Smooth muscle cell (in vitro differentiated cells): Measurements from ENCODE around the gene MRPL52. TPM values are rescaled to one million over a fixed set of nuclear protein-coding genes. Genes with fewer than 3 reads are reported as not detected.

Source experiments
- DNase-seq: peaks from one replicate; lab custom pipeline; 2025; ENCODE audit not compliant: unreplicated experiment; lab: John Stamatoyannopoulos, UW
- H2AFZ ChIP-seq: fragments of 200-600 bp; sonication (generic); 2 replicates; pipeline ENCODE4 v1.6.0; 2016; ENCODE audit warnings: antibody characterized with exemption, low read depth, mild to moderate bottlenecking
- H3F3A ChIP-seq: fragments of 200-600 bp; sonication (generic); 2 replicates; pipeline ENCODE4 v1.6.0; 2017; ENCODE audit warnings: antibody characterized with exemption, low read depth
- H3K27ac ChIP-seq: fragments of 200-600 bp; sonication (generic); 2 replicates; pipeline ENCODE4 v1.5.1; 2016; ENCODE audit warnings: low read depth, mild to moderate bottlenecking
- H3K27me3 ChIP-seq: fragments of 200-600 bp; sonication (generic); 2 replicates; pipeline ENCODE4 v1.6.1; 2016; ENCODE audit warnings: low read depth, mild to moderate bottlenecking
- H3K36me3 ChIP-seq: fragments of 200-600 bp; sonication (generic); 2 replicates; pipeline ENCODE4 v1.5.1; 2016; ENCODE audit warnings: low read depth
- H3K4me1 ChIP-seq: fragments of 200-600 bp; sonication (generic); 2 replicates; pipeline ENCODE4 v1.5.1; 2016; ENCODE audit warnings: low read depth
- H3K4me2 ChIP-seq: fragments of 200-600 bp; sonication (generic); 2 replicates; pipeline ENCODE4 v1.6.0; 2016; ENCODE audit warnings: mild to moderate bottlenecking
- H3K4me3 ChIP-seq: fragments of 200-600 bp; sonication (generic); 2 replicates; pipeline ENCODE4 v1.5.1; 2016; ENCODE audit warnings: mild to moderate bottlenecking
- H3K79me2 ChIP-seq: fragments of 200-600 bp; sonication (generic); 2 replicates; pipeline ENCODE4 v1.6.0; 2016; ENCODE audit warnings: low read depth, mild to moderate bottlenecking
- H3K9ac ChIP-seq: fragments of 200-600 bp; sonication (generic); 2 replicates; pipeline ENCODE4 v1.6.0; 2016; ENCODE audit warnings: low read depth
- H3K9me3 ChIP-seq: fragments of 200-600 bp; sonication (generic); replicated peaks from 2 replicates; pipeline ENCODE4 v1.5.1; 2016; ENCODE audit warnings: low read depth
- H4K20me1 ChIP-seq: fragments of 200-600 bp; sonication (generic); 2 replicates; pipeline ENCODE4 v1.6.0; 2016; ENCODE audit warnings: low read depth
- WGBS: methylation state at CpG from one replicate; pipeline ENCODE4 v1.1.7; 2016; ENCODE audit warnings: low lambda C conversion rate; 5-methylcytosine and 5-hydroxymethylcytosine counted together
- polyA plus RNA-seq: library from polyadenylated mRNA; unstranded; fragments of >200 nt; fragmentation: Nextera tagmentation; extraction: Ambion mirVana; gene quantifications from 2 replicates; pipeline ENCODE4 v1.2.1, GENCODE V29; 2016
- total RNA-seq: library from RNA; depleted of rRNA; stranded (reverse); fragments of >200 nt; gene quantifications from 2 replicates; pipeline ENCODE4 v1.2.3, GENCODE V29; 2014
- TF ChIP-seq, protein P1 (sequence below): fragments of 200-600 bp; sonication (generic); IDR thresholded peaks from 2 replicates; pipeline ENCODE4 v1.5.1; 2017; ENCODE audit warnings: borderline replicate concordance, mild to moderate bottlenecking, antibody characterized with exemption; ENCODE audit not compliant: insufficient read depth, poor library complexity, severe bottlenecking

The MRPL52 gene
- total and polyA plus RNA-seq, 2 experiments from 2014 or later: 220 to 274 TPM

DNA sequence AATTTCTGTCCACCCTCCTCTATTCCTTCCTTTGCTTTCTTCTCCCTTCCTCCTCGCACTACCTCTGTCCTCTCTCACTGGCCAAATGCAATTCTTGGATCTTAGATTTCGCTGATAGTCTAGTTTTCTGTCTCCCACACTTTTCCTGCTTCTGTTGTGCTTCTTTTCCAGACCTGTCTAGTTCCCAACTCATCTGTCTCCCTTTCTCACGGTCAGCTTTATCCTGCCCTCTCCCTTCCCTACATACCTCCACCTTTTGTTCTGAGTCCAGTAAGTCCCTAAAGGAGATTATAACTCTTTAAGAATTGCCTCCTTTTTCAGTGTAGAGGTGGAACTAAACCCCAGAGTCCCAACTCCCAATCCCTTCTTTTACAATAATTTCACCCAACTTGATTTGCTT is 5.8 kb downstream of the MRPL52 start:
- no peaks in the 10 kb centered on the region for H3K9me3 ChIP-seq
- no peaks in the 10 kb centered on the region for H3K36me3 ChIP-seq
- no peak overlapping the region for H3K4me3 ChIP-seq
- H3K9ac ChIP-seq: no peak overlapping the region
- H3K79me2 ChIP-seq: peaks cover 45% of the 10 kb centered on the region
- no peak overlapping the region for H2AFZ ChIP-seq
- WGBS: 84% methylated on average over 3 of the region's 3 CpGs
- peak overlapping the region; percentile 87 for H3K27ac ChIP-seq
- H3K27me3 ChIP-seq: no peaks in the 10 kb centered on the region
- H3K4me1 ChIP-seq: peaks cover 7% of the 10 kb centered on the region
- H4K20me1 ChIP-seq: peaks cover 23% of the 10 kb centered on the region
- TF ChIP-seq, protein P1, sequence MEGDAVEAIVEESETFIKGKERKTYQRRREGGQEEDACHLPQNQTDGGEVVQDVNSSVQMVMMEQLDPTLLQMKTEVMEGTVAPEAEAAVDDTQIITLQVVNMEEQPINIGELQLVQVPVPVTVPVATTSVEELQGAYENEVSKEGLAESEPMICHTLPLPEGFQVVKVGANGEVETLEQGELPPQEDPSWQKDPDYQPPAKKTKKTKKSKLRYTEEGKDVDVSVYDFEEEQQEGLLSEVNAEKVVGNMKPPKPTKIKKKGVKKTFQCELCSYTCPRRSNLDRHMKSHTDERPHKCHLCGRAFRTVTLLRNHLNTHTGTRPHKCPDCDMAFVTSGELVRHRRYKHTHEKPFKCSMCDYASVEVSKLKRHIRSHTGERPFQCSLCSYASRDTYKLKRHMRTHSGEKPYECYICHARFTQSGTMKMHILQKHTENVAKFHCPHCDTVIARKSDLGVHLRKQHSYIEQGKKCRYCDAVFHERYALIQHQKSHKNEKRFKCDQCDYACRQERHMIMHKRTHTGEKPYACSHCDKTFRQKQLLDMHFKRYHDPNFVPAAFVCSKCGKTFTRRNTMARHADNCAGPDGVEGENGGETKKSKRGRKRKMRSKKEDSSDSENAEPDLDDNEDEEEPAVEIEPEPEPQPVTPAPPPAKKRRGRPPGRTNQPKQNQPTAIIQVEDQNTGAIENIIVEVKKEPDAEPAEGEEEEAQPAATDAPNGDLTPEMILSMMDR: no peak
- DNase-seq: no peak
- H3F3A ChIP-seq: peaks cover 31% of the 10 kb centered on the region
- peak overlapping the region; percentile 95 for H3K4me2 ChIP-seq

DNA sequence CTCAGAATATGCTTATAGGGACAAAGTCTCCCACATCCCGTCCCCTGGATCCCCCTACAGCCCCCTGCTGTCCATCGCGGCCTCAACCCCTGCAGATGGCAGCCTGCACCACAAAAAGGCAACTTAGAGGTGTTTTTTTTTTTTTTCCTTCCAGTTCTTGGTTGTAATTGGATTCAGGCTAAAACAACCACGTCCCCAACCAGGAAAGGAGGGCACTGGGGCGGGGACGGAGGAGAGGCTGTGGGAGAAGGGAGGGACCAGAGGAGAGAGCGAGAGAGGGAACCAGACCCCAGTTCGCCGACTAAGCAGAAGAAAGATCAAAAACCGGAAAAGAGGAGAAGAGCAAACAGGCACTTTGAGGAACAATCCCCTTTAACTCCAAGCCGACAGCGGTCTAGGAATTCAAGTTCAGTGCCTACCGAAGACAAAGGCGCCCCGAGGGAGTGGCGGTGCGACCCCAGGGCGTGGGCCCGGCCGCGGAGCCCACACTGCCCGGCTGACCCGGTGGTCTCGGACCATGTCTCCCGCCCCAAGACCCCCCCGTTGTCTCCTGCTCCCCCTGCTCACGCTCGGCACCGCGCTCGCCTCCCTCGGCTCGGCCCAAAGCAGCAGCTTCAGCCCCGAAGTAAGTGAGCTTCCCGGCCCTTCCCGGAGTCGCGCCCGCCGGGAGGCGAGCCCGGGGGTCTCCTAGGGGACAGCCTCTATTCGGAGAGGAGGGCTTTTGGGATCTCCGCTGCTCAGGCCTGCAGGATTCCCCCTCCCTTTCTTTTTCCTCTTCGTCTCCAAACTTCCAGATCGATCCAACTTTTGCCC is 6.8 kb downstream of the MRPL52 start, which contains the start of gene MMP14:
MMP14 (plus strand) TSS at position 285 of the 813 bp plus-strand sequence; CDS start at position 518, 233 bp downstream.
- H3K79me2 ChIP-seq: peaks cover 51% of the 10 kb centered on the region
- DNase-seq: peak; percentile 26
- H3K27ac ChIP-seq: peak within 1 kb of the TSS; percentile 87
- WGBS: under 1% methylated on average over 38 of the region's 46 CpGs
- no peaks in the 10 kb centered on the region for H3K9me3 ChIP-seq
- H3K9ac ChIP-seq: peak within 1 kb of the TSS; percentile 96
- no peaks in the 10 kb centered on the region for H3K36me3 ChIP-seq
- no peaks in the 10 kb centered on the region for H3K27me3 ChIP-seq
- H2AFZ ChIP-seq: peak within 1 kb of the TSS; percentile 49
- peaks cover 4% of the 10 kb centered on the region for H3K4me1 ChIP-seq
- peaks cover 31% of the 10 kb centered on the region for H3F3A ChIP-seq
- peak within 1 kb of the TSS; percentile 71 for H3K4me3 ChIP-seq
- H4K20me1 ChIP-seq: peaks cover 33% of the 10 kb centered on the region
- TF ChIP-seq, protein P1: peak; percentile 26
- H3K4me2 ChIP-seq: peak within 1 kb of the TSS; percentile 95

DNA sequence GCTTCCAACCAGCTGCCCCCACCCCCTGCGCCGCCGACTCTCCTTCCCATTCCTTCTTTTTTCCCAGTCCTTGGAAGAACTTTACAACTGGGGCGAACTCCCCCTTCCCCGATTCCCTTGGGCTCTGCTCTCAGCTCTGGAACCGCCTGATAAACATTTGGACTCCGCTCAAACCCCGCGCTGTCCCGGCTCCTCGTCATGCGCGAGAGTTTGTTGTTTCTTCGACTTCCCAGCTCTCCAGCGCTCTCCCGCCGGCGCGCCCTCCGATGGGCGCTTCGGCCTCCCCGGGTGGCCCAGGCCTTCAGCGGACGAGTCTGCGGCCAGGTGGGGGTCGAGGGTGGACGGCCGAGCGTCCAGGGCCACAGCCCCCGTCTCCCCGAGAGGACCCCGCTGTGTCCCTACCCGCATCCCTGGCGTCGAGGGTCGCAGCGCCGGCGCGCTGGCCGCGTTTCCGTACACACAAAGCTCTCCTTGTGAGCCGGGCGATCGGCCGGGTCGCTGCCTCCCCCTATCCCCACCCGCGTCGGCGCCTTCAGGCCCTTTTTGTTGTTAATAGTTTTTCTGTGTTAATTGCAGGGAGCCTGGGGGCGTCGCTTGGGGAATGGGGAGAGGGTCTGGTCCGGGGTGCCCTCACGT is 7.5 kb downstream of the MRPL52 start:
- Histone ChIP-seq H3K9me3 (no peaks in the 10 kb centered on the region), H3K27ac (peak overlapping the region; percentile 87), H3K79me2 (peaks cover 58% of the 10 kb centered on the region), H3K9ac (peak overlapping the region; percentile 96), H3K27me3 (no peaks in the 10 kb centered on the region), H3K4me3 (peak overlapping the region; percentile 71), H4K20me1 (peaks cover 40% of the 10 kb centered on the region), H3K36me3 (no peaks in the 10 kb centered on the region), H3K4me1 (peaks cover 4% of the 10 kb centered on the region), H3K4me2 (peak overlapping the region; percentile 95), H2AFZ (peak overlapping the region; percentile 32), H3F3A (peaks cover 31% of the 10 kb centered on the region)
- TF ChIP-seq, protein P1: no peak
- no peak for DNase-seq
- under 1% methylated on average over 52 of the region's 57 CpGs for WGBS
